Activated CD8-positive, alpha-beta memory T cell treated with anti-CD3 and anti-CD28 coated beads for 36 hours (primary cell): ENCODE measurements around the gene PTPRN2. TPM values are rescaled to one million over a fixed set of nuclear protein-coding genes. Genes with fewer than 3 reads are reported as not detected.
"Not testable (repeated sequence)": the region's sequence is repeated elsewhere in the genome, so short reads cannot be mapped to it uniquely, and the experiment has no call there.

ENCODE experiments used
- CTCF ChIA-PET: fragments of 350-600 bp; sonication (Branson Sonifier 250); formaldehyde crosslinking; loops from one replicate; lab custom pipeline; 2021; ENCODE audit warnings: antibody characterized with exemption; lab: Charles Lee
- POLR2A ChIA-PET: fragments of 350-600 bp; sonication (Branson Sonifier 250); formaldehyde crosslinking; loops from one replicate; lab custom pipeline; 2021; ENCODE audit warnings: antibody characterized with exemption; lab: Charles Lee
- total RNA-seq, 2 experiments: library from RNA; stranded (reverse); gene quantifications; one replicate each; pipeline ENCODE4 v1.2.3, GENCODE V29; 2021

Gene PTPRN2
- total RNA-seq, 2 experiments from 2014 or later: 0.36 to 0.44 TPM

GRCh38 chr7:157793087-157793353 lies 794.6 kb downstream of the PTPRN2 start:
- ChIA-PET POLR2A (no interaction called here), CTCF (no interaction called here)

- POLR2A ChIA-PET: no interaction called here
- CTCF ChIA-PET: no interaction called here
Measured at GRCh38 chr7:157792241-157793086, 795.2 kb downstream of the PTPRN2 start.

GRCh38 chr7:157791666-157792065 lies 796.0 kb downstream of the PTPRN2 start:
- ChIA-PET POLR2A (no interaction called here), CTCF (no interaction called here)

- POLR2A ChIA-PET: no interaction called here
- CTCF ChIA-PET: no interaction called here
Measured at GRCh38 chr7:157791261-157791660, 796.4 kb downstream of the PTPRN2 start.

- CTCF ChIA-PET: no interaction called here
- POLR2A ChIA-PET: no interaction called here
Measured at GRCh38 chr7:157789942-157790341, 797.7 kb downstream of the PTPRN2 start.

- POLR2A ChIA-PET: no interaction called here
- CTCF ChIA-PET: no interaction called here
Measured at GRCh38 chr7:157789094-157789493, 798.5 kb downstream of the PTPRN2 start.

- POLR2A ChIA-PET: no interaction called here
- CTCF ChIA-PET: no interaction called here
Measured at GRCh38 chr7:157788573-157788972, 799.0 kb downstream of the PTPRN2 start.

- CTCF ChIA-PET: no interaction called here
- POLR2A ChIA-PET: no interaction called here
Measured at GRCh38 chr7:157787275-157787701, 800.3 kb downstream of the PTPRN2 start.

GRCh38 chr7:157786375-157787274 lies 801.0 kb downstream of the PTPRN2 start:
- ChIA-PET POLR2A (no interaction called here), CTCF (no interaction called here)

- CTCF ChIA-PET: no interaction called here
- POLR2A ChIA-PET: no interaction called here
Measured at GRCh38 chr7:157785486-157786186, 802.0 kb downstream of the PTPRN2 start.

GRCh38 chr7:157784979-157785441 lies 802.6 kb downstream of the PTPRN2 start:
- ChIA-PET POLR2A (no interaction called here), CTCF (no interaction called here)

- ChIA-PET POLR2A (no interaction called here), CTCF (no interaction called here)
Measured at GRCh38 chr7:157784041-157784835, 803.4 kb downstream of the PTPRN2 start.

- CTCF ChIA-PET: no interaction called here
- POLR2A ChIA-PET: no interaction called here
Measured at GRCh38 chr7:157782041-157782440, 805.6 kb downstream of the PTPRN2 start.

GRCh38 chr7:157780721-157781120 lies 806.9 kb downstream of the PTPRN2 start:
- POLR2A ChIA-PET: no interaction called here

GRCh38 chr7:157780312-157780711 lies 807.3 kb downstream of the PTPRN2 start:
- ChIA-PET CTCF (no interaction called here), POLR2A (no interaction called here)

More at GRCh38 chr7:157780721-157781120, 806.9 kb downstream of the PTPRN2 start:
- CTCF ChIA-PET: no interaction called here

- ChIA-PET CTCF (no interaction called here), POLR2A (no interaction called here)
Measured at GRCh38 chr7:157779206-157779605, 808.4 kb downstream of the PTPRN2 start.

GRCh38 chr7:157777194-157777762 lies 810.3 kb downstream of the PTPRN2 start:
- POLR2A ChIA-PET, CTCF ChIA-PET: not testable (repeated sequence)

- POLR2A ChIA-PET: no interaction called here
- CTCF ChIA-PET: no interaction called here
Measured at GRCh38 chr7:157775560-157776332, 811.9 kb downstream of the PTPRN2 start.
